B cell (primary cell): ENCODE measurements around the gene CTIF. TPM values are rescaled to one million over a fixed set of nuclear protein-coding genes. Genes with fewer than 3 reads are reported as not detected.

ENCODE experiments used
- ATAC-seq: fragments of 200-7000 bp; cut with Tn5 transposase; one replicate; pipeline ENCODE4 v1.10.0; 2021; ENCODE audit warnings: low read depth, mild to moderate bottlenecking, moderate number of reproducible peaks, moderate library complexity
- CTCF ChIA-PET: fragments of 350-600 bp; sonication (Branson Sonifier 250); formaldehyde crosslinking; loops from one replicate; lab custom pipeline; 2021; ENCODE audit warnings: antibody characterized with exemption, inconsistent platforms; lab: Charles Lee
- POLR2A ChIA-PET: fragments of 350-600 bp; sonication (Branson Sonifier 250); formaldehyde crosslinking; loops from one replicate; lab custom pipeline; 2021; ENCODE audit warnings: antibody characterized with exemption; lab: Charles Lee
- DNase-seq: peaks from one replicate; pipeline ENCODE4 v3.0.0; 2013
- H2AFZ ChIP-seq: 2 replicates; pipeline ENCODE4 v1.6.1; 2012; ENCODE audit warnings: mild to moderate bottlenecking, low read depth, low read length; ENCODE audit not compliant: insufficient read depth, poor library complexity, severe bottlenecking
- H3K27ac ChIP-seq, 2 donors: 1 replicate in 1 of 2; 2 replicates in 1 of 2; pipeline ENCODE4 v1.5.1; 2012 to 2013; ENCODE audit warnings: low read length in 2 of 2, mild to moderate bottlenecking in 2 of 2, moderate library complexity in 1 of 2
- H3K27me3 ChIP-seq, 4 experiments: fragments of 200-600 bp in 1 of 4; sonication (generic) in 1 of 4; replicated peaks in 1 of 4; 1 replicate in 2 of 4; 2 replicates in 2 of 4; pipeline versions ENCODE4 v1.6.1 to v1.7.0; 2013 to 2016; ENCODE audit warnings: low read length in 3 of 4, mild to moderate bottlenecking in 2 of 4, mixed read lengths in 1 of 4, moderate library complexity in 1 of 4; ENCODE audit not compliant: insufficient read depth in 4 of 4, control insufficient read depth in 3 of 4; ENCODE audit errors: control extremely low read depth in 1 of 4
- H3K36me3 ChIP-seq, 2 experiments: replicated peaks in 1 of 2; 1 replicate in 1 of 2; 2 replicates in 1 of 2; pipeline versions ENCODE4 v1.6.1 to v1.7.1; 2013; ENCODE audit warnings: low read length in 1 of 2; ENCODE audit not compliant: insufficient read depth in 2 of 2, control insufficient read depth in 1 of 2; ENCODE audit errors: control extremely low read depth in 1 of 2, extremely low read depth in 1 of 2
- H3K4me1 ChIP-seq, 2 donors: fragments of 200-600 bp in 1 of 2; sonication (generic) in 1 of 2; 1 replicate in 1 of 2; 2 replicates in 1 of 2; pipeline versions ENCODE4 v1.5.1 to v1.6.1; 2013 to 2017; ENCODE audit warnings: low read length in 2 of 2; ENCODE audit not compliant: control insufficient read depth in 2 of 2, insufficient read depth in 2 of 2
- H3K4me2 ChIP-seq: replicated peaks from 2 replicates; pipeline ENCODE3; 2012; ENCODE audit warnings: mild to moderate bottlenecking, low read depth, low read length; ENCODE audit not compliant: poor library complexity, severe bottlenecking
- H3K4me3 ChIP-seq, 5 experiments: fragments of 200-600 bp in 1 of 5; sonication (generic) in 1 of 5; 1 replicate in 3 of 5; 2 replicates in 2 of 5; pipeline versions ENCODE4 v1.5.1 to v1.7.0; 2011 to 2016; ENCODE audit warnings: low read length in 4 of 5, mild to moderate bottlenecking in 4 of 5, low read depth in 2 of 5, control low read depth in 1 of 5, moderate library complexity in 1 of 5; ENCODE audit not compliant: insufficient read depth in 1 of 5; ENCODE audit errors: control extremely low read depth in 1 of 5, extremely low read depth in 1 of 5
- H3K79me2 ChIP-seq: fragments of 200-600 bp; sonication (generic); one replicate; pipeline ENCODE4 v1.6.0; 2016; ENCODE audit warnings: low read length; ENCODE audit not compliant: control insufficient read depth, insufficient read depth
- H3K9ac ChIP-seq: fragments of 200-600 bp; sonication (generic); 2 replicates; pipeline ENCODE4 v1.6.1; 2017; ENCODE audit warnings: mild to moderate bottlenecking, low read length, moderate library complexity
- H3K9me3 ChIP-seq, 3 donors: one replicate each; pipeline versions ENCODE4 v1.6.1 to v1.7.1; 2013; ENCODE audit warnings: low read length in 2 of 3; ENCODE audit not compliant: control insufficient read depth in 2 of 3, insufficient read depth in 1 of 3; ENCODE audit errors: control extremely low read depth in 1 of 3
- H4K20me1 ChIP-seq: 2 replicates; pipeline ENCODE4 v1.6.0; 2012; ENCODE audit warnings: mild to moderate bottlenecking, low read length; ENCODE audit not compliant: insufficient read depth, control insufficient read depth, poor library complexity, severe bottlenecking
- H3K27ac Mint-ChIP-seq: one replicate; pipeline ENCODE4 v1.8.0; 2021; ENCODE audit warnings: mixed read lengths
- H3K27me3 Mint-ChIP-seq: one replicate; pipeline ENCODE4 v1.8.0; 2021; ENCODE audit warnings: mixed read lengths
- H3K4me1 Mint-ChIP-seq: one replicate; pipeline ENCODE4 v1.8.0; 2021; ENCODE audit warnings: mixed read lengths
- H3K4me3 Mint-ChIP-seq: one replicate; pipeline ENCODE4 v1.8.0; 2021; ENCODE audit warnings: mixed read lengths
- H3K9me3 Mint-ChIP-seq: one replicate; pipeline ENCODE4 v1.8.0; 2022; ENCODE audit warnings: mixed read lengths; ENCODE audit not compliant: insufficient read depth
- EZH2 ChIP-seq: IDR thresholded peaks from 2 replicates; pipeline ENCODE4 v1.6.1; 2012; ENCODE audit warnings: borderline replicate concordance, low read depth, mild to moderate bottlenecking, moderate library complexity, low read length; ENCODE audit not compliant: insufficient read depth, poor library complexity, severe bottlenecking
- WGBS: methylation state at CpG from one replicate; pipeline ENCODE4 v1.1.5; 2013; ENCODE audit warnings: missing lambda C conversion rate; ENCODE audit not compliant: insufficient coverage; 5-methylcytosine and 5-hydroxymethylcytosine counted together
- intact Hi-C: fragments of 100-400 bp; cut with micrococcal nuclease; formaldehyde crosslinking; loops from one replicate; pipeline ENCODE4 v1.10.0; 2022
- polyA plus RNA-seq: library from polyadenylated mRNA; depleted of rRNA; stranded (reverse); fragments of >200 nt; gene quantifications from 2 replicates; pipeline ENCODE4 v1.2.3, GENCODE V29; 2012
- total RNA-seq, 2 donors: library from RNA; stranded (reverse); fragments of 120-200 nt in 1 of 2; gene quantifications; 1 replicate in 1 of 2; 2 replicates in 1 of 2; pipeline versions ENCODE4 v1.2.3 to v1.2.4, GENCODE V29; 2013 to 2022
- TF ChIP-seq, protein P1 (sequence below): fragments of 200-600 bp; IDR thresholded peaks from one replicate; pipeline ENCODE4 v1.8.0; 2022; ENCODE audit warnings: antibody characterized with exemption, mild to moderate bottlenecking

CTIF gene
- total and polyA plus RNA-seq, 2 donors (not counting 1 experiment from before 2014, with no cell fraction given) = 3.6 to 16.2 TPM

DNA sequence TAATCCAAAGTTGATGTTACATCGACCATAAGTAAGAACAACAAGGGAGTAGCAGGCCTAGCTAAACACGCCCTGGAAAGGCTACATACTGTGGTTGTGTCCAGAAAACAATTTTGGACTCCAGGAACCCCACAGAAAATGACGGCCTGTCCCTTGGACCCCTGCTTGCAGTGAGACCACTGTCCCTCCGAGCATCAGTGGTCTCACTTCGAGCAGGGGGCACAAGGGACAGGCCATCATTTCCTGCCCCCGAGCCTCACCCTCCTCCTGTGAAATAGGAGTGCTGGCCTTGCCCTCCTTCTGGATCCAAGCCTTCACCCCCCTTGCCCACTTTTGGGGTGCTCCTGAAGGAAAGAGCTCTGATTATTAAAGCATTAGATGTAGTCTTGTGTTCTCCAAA lies 144.4 kb downstream of the CTIF start:
- no peak overlapping the region for H3K27ac Mint-ChIP-seq
- DNase-seq = no peak

DNA sequence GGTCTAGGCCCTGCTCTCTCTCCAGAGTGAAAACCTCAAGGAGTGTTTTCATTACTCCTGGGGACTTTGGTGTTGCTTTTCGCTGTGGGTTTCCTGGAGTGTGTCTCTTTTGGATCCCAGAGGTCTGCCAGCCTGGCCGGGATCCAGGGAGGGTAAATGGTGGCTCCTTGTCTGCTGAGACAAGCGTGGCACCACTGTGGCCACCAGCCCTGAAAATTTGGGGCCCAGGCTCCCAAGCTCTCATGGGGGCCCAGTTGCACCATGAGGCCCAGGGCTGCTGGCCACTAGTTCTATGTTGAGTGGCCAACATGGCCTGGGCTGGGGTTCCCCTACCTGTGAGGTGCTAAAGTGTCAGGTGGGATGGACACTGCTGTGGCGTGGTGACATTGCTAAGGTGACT lies 144.8 kb downstream of the CTIF start:
- H3K9ac ChIP-seq = no peak overlapping the region
- no peaks in the 10 kb centered on the region for H3K4me1 Mint-ChIP-seq
- H3K27ac Mint-ChIP-seq = no peak overlapping the region
- H3K36me3 ChIP-seq = no peaks in the 10 kb centered on the region
- H3K4me2 ChIP-seq = no peak overlapping the region
- no peaks in the 10 kb centered on the region for H3K27me3 Mint-ChIP-seq
- no peaks in the 10 kb centered on the region for H4K20me1 ChIP-seq
- 81% methylated on average over 4 of the region's 4 CpGs for WGBS
- H3K9me3 Mint-ChIP-seq = no peaks in the 10 kb centered on the region
- H3K27me3 ChIP-seq = no peaks in the 10 kb centered on the region
- no peak overlapping the region for H2AFZ ChIP-seq
- CTCF ChIA-PET = no interaction called here
- no peak overlapping the region for H3K4me3 ChIP-seq
- DNase-seq (no peak), ATAC-seq (no peak)
- POLR2A ChIA-PET = no interaction called here
- no peaks in the 10 kb centered on the region for H3K79me2 ChIP-seq
- TF ChIP-seq, protein P1, sequence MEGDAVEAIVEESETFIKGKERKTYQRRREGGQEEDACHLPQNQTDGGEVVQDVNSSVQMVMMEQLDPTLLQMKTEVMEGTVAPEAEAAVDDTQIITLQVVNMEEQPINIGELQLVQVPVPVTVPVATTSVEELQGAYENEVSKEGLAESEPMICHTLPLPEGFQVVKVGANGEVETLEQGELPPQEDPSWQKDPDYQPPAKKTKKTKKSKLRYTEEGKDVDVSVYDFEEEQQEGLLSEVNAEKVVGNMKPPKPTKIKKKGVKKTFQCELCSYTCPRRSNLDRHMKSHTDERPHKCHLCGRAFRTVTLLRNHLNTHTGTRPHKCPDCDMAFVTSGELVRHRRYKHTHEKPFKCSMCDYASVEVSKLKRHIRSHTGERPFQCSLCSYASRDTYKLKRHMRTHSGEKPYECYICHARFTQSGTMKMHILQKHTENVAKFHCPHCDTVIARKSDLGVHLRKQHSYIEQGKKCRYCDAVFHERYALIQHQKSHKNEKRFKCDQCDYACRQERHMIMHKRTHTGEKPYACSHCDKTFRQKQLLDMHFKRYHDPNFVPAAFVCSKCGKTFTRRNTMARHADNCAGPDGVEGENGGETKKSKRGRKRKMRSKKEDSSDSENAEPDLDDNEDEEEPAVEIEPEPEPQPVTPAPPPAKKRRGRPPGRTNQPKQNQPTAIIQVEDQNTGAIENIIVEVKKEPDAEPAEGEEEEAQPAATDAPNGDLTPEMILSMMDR = no peak
- TF ChIP-seq EZH2 = no peak
- no peak overlapping the region for H3K4me3 Mint-ChIP-seq
- no peaks in the 10 kb centered on the region for H3K9me3 ChIP-seq
- intact Hi-C loops = no loop called here
- H3K4me1 ChIP-seq = no peaks in the 10 kb centered on the region
- H3K27ac ChIP-seq = no peak overlapping the region

More for the DNA sequence above, 144.4 kb downstream of the CTIF start:
- Mint-ChIP-seq H3K27me3 (no peaks in the 10 kb centered on the region), H3K4me3 (no peak overlapping the region), H3K4me1 (no peaks in the 10 kb centered on the region), H3K9me3 (no peaks in the 10 kb centered on the region)
- intact Hi-C loops = no loop called here
- Histone ChIP-seq H4K20me1 (no peaks in the 10 kb centered on the region), H3K4me1 (no peaks in the 10 kb centered on the region), H3K9me3 (no peaks in the 10 kb centered on the region), H3K4me2 (no peak overlapping the region), H3K9ac (no peak overlapping the region), H3K27me3 (no peaks in the 10 kb centered on the region), H3K4me3 (no peak overlapping the region), H3K27ac (no peak overlapping the region), H2AFZ (no peak overlapping the region), H3K79me2 (no peaks in the 10 kb centered on the region), H3K36me3 (no peaks in the 10 kb centered on the region)
- ATAC-seq = no peak
- ChIA-PET CTCF (no interaction called here), POLR2A (no interaction called here)
- TF ChIP-seq, protein P1 = no peak
- no peak for TF ChIP-seq EZH2
- 84% methylated on average over 5 of the region's 6 CpGs for WGBS
